Ovary (tissue), 3 donors: ENCODE data around the gene METTL22.

Experiments
- CTCF ChIP-seq, 3 donors: fragments of 450-650 bp in 2 of 3; fragments of 200-600 bp in 1 of 3; IDR thresholded peaks; one replicate each; pipeline versions ENCODE4 v1.5.1 to v1.8.0; 2016 to 2022; ENCODE audit warnings: antibody characterized with exemption in 3 of 3, mild to moderate bottlenecking in 1 of 3
- EP300 ChIP-seq: sonication (generic); formaldehyde crosslinking; IDR thresholded peaks from one replicate; pipeline ENCODE4 v1.6.1; 2017; ENCODE audit warnings: antibody characterized with exemption
- donor health status: DM: no; HTN: no; CAD: no.

- TF ChIP-seq CTCF (IDR thresholded peaks at IDR 0.05) (no peak), EP300 (no peak)
Observed at GRCh38 chr16:8648877-8649276, 27.4 kb downstream of the METTL22 start.
